SIG-M5 treated with dmso at 0.1 percent for 504 hours (cell line): Measurements from ENCODE around the gene ZNF407.

Source experiments
- DNase-seq: peaks from one replicate; lab custom pipeline; 2025; ENCODE audit not compliant: unreplicated experiment; lab: John Stamatoyannopoulos, UW

Gene ZNF407

DNA sequence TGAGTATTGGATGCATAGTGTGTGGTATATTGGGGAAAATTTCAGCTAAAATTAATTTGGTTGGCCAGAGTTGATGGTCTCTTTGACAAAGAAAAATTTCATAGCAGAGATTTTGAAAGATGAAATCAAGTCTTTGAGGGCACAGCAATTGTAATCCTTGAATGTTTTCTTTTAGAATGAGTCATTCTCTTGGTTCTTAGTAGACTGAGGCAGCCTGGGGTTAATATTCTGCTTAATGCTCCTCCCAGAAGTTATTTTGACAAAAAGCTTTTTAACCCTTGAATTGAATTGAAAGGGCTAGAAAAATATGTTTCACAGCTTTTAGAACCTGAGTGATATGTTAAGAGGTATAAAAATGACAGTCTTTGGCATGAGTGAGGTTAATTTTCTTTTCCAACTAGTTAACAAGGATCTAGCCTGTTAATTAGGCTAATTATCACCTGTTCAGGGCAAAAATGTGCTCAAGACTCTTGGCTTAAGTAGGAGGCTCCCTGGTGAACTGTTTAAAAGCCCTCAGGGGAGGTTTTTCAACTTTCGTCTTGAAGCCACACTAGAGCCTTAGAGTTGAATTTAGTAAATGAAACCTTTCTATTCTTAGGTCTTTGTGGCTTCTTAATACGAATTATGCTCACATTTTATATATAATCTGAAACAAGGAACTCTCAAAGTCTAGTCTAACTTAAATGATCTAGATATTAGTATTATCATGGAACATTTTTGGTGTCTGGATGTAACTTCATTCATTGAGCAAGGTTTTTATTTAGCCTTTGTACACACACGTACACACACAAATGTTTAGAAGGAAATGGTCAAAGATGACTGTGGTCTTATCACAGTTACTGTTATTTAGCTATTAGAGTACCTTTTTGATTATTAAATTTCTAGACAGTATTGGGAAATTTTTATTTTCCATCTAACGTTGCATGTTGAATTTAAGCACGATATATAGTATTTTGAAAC lies 272.5 kb downstream of the ZNF407 start:
- DNase-seq: no peak

DNA sequence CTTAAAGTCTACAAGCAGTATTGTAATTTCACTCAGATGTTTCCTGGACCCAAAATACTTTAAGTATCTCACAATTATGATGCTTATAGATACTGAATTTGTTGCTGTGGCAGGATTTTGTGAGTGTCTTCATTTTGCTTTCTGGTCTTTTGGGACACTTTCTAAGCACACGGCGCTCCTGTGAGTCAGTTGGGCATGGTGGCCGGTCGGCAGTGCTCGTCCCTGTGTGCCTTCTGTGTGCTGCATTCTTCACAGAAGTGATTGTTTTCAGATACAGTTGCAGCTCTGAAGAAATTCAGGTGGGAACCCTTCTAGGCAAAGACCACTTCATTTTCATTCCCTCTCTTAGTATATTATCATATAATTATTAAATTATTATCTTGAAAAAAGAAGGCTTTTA lies 273.3 kb downstream of the ZNF407 start:
- DNase-seq: no peak

DNA sequence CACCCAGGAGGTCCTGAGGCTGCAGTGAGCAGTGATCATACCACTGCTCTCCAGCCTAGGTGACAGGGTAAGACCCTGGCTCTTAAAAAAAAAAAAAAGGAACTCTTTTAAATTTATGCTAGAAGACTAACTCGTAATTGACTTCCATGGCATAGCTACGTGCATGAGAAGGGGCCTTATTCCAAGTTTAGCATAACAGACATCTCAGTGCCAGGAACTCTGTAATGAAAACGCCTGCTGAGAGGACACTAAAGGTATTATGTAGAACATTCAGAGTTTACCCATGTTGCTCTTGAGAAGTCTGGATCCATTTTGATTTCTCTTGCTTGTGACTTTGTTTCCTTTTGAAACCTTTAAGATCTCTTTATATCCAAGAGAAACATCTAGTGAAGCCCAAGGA lies 276.0 kb downstream of the ZNF407 start:
- no peak for DNase-seq

DNA sequence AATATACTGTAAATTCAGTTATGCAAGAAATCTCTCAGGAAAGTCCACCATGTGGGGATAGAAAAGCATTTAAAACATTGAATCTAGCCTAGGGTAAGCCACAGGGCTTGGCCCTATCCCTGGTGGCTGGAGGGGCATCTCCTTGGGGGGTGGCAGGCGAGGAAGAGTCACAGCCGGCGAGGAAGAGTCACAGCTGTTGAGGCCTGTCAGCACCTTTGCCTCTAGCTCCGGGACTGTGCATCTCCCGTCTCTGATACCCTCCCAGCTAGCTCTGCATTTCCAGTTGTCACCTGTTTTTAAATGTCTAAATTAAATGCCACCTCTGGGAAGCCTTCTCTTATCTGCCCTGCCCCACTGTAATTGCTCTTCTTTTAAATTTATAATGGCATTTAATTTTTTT lies 276.7 kb downstream of the ZNF407 start:
- no peak for DNase-seq

DNA sequence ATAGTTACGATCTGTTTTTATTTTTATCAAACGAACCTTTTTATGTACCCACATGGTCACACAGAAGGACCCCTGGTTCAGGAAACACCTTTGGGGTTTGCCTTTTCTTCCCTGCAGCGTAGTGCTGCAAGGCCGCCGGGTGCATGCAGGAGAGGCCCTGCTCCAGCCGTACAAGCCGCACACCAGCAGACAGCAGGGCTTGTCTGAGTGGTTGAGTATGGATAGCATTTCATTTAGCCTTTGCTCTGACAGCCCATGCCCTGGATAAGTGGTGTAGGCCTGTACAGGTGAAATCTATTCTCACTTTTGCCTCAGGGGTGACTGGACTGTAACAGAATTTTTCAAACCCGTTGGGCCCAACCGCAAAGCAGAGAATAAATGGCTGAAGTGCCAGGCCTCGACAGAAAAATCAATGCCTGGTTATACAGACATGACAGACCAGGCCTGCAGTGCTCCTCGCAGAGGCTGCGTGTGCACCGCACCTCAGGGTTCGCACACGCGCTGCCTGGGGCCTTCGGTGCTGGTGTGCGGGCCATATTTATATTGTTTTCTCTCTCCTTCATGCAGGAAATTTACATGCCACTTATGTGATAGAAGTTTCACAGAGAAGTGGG lies 279.1 kb downstream of the ZNF407 start:
- no peak for DNase-seq

DNA sequence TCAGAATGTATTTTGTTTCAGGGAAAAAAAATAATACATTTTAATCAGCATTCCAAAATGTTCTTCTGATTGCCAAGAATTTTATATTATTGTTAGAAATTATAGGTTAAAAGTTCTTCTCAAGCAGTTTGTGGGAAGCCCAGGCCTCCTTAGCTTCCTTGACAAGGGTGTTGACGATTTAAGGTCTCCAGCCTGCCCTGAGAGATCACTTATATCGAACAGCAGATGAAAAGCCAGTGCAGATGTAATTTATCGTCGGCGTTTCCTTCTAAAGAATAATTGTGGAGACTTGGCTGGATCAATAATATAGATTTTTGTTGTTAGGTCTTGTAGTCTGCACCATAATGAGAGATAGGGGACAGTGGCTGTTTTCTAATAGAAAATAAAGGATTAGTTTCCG lies 280.6 kb downstream of the ZNF407 start:
- DNase-seq: no peak

DNA sequence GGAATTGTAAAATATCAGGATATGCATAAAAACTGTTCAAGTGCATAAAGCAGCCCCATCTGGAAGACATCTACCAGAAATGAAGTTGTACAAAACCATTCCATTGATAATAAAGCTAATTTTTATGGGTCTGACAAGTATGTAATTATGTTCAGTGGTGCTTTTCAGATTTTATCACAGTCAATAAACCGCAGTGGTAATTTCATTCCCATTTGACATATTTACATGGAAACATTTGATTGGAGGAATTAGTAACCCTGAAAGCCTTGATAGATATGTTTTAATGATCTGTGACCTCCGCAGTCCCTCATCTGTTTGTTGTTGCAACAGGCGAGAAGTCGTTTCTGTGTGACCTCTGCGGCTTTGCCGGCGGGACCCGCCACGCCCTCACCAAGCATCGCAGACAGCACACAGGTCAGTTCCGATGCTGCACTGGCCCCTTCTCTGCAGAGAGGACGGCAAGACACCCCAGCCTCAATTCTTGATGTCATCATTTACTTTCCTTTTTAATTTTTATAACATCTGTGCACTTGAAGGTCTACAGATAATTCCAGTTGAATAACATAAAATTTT lies 283.1 kb downstream of the ZNF407 start:
- no peak for DNase-seq

DNA sequence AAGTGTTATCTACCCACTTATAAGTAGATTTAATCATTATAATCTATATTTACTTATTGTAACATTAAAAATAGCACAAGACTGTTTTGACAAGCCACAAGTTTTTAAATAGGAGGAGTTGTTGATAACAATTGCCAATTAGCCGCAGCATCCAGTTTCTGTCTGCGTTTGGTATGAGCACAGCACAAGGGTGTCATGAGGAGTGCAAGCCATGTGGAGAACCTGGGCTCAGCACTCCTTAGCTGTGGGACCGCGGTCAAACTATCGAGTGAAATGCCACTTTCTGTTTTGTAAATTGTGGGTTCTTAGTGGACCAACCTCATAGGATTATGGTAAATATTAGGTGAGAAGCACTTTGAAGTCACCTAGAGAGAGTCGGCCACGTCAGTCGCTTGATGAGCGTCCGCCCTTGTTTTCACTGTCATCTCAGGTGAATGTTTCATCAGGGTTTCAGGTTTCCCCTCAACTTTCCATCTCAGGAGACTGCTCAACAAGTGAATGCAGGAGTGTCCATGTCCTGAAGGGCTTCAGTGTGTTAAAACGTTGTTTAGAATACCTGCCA lies 294.5 kb downstream of the ZNF407 start:
- DNase-seq: no peak

DNA sequence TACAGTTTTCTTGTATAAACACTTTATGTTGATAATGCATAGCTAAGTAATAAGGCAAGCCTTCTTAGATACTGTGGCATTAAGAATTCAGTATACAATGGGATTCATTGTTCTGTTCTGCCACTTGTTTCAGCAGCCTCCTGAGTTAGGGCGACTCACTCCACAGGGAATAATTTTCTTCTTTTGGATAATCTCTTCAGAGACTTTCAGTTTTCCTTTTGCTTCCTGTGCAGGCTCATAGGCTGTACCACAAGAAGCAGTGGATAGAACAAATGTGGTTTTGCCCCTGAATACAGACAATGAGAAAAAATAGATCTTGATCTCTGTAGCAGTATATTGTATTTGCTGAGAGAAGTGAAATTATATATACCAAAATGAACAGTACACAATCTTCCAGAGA lies 298.0 kb downstream of the ZNF407 start:
- no peak for DNase-seq

DNA sequence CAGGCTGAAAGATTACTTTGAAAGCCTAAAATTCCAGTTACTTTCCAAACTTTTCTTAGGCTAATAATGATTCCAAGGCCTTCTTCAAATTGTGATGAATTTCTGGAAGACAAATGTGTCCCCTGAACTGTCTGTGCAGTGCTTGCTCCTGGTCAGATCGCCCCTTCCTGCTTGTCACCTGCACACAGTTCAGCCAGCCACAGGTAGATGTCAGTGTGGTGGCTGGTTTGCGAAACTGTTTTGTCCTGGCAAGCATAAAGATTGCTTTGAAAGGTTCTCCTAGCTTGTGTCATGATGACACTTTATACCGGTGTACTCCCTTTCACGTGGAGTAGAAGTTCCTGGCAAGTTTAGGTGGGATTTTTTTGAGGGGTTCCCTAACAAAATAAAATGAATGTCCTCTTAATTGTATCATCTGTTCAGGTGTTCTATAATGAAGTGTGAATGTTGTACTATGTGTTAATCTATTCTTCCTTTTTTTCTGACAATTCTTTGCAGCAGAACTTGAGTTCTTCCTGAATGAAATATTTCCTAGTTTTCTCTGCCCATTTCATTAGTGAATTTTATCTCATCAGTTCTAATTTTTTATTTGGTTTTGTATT lies 298.8 kb downstream of the ZNF407 start:
- no peak for DNase-seq

DNA sequence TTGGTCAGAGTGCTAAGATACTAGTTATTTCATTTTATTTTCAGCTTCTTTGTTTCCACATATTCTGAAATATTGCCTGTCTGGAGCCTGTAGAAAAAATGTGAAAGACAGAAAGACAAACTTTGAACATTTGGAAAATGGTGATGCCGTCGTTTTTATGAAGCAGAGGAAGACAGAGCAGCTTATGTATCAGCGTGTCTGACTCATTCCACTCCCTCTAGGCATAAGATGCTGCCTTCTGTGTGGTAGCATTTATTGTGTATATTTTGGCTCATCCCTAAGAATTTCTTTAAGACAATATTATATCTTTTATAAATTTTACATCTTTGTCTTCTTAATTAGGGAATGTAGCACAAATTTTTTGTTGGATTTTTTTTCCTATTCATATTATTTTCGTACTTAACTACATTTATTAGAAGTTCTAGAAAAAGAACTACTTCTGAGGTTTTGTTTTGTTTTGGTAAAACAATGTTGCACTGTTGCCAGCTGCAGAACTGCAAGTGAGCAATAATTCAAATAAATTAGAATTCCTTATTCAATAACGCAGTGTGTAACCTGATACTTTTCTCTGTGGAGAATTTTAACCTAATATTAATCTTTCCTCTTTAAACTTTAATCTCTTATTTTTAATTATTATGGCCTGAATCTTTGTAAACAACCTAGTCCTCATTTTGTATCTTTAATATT lies 300.4 kb downstream of the ZNF407 start:
- DNase-seq: no peak

DNA sequence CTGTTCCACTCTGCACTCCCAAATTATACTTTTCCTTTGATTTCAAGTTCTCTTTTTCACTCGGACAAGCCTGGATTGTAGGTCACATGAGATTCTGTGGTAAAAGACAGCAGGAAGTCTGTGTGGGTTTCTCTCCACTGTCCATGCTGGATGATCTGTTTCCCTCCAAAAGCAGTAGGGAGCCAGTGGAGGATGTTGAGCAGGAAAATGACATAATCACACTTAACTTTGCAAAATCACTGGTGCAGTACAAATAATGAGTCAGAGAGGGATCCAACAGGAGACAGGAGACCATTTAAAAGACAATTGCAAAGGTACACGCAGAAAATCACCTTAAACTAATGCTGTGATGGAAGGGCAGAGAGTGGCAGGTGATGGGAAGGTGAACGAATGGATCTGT lies 301.3 kb downstream of the ZNF407 start:
- no peak for DNase-seq

DNA sequence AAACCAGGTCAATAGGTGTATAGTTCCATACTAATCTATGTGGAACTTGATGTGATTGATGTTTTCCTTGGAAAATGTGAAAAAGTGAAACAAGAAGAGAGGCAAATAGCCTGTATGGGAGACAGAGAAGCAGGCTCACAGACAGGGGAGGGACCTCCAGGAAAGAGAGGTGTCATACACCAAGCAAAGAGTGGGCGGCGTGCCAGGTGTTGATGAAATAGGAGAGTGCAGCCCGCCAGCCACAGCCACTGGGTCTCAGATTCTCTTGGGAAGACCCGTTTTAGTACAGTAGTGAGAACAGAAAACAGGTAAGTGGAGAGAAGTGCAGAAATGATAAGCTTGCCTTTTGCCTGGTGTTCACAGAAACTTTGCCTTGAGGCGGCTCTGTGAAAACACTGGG lies 301.9 kb downstream of the ZNF407 start:
- DNase-seq: no peak

DNA sequence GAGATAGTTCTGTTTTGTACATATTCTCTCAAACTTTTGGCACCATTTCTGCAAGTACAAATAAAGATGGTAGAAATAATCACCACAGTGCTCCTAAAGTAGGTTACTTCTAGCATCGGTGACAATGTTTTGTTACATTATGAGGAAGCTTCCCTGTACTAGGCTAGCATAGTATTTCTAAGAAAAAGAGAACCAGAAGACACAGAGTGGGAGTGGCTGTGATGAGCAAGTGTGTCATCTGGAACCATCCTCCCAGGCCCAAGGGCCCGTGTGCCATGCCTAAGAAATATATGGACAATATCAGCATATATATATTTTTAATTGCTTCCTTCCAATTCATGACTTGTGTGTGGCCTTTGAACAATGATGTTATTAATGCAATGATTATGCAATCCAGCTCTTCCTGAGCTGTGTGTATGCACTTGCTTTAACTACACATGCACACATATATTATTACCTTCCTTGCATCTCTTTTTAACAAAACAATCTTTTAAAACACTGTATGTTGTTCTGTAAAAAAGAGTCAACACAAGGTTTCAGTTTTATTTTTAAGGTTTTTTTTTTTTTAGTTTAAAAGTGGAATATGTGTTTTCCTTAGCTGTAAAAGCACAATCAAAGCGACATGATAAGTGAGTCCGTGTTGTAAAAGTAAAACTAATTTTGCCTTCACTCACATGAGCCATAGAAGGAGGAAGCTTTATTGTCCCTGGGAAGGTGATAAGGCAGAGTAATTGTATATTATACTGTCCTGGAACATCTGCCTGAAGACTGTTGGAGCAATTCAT lies 303.9 kb downstream of the ZNF407 start:
- DNase-seq: peak; percentile 11

DNA sequence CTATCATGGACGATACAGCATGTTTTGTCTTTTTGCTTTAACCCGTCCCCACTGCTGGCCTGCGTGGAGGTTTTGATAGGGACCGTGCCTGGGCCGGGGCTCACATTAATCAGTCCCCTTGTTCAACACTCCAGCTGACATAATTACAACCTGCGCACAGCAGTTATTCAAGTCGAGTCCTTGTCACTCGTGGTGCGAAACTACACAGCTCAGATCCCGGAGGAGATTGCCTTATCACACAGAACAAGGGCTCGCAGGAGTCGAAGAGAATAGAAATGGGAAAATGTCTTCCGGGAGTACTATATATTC lies 304.4 kb downstream of the ZNF407 start:
- DNase-seq: no peak

DNA sequence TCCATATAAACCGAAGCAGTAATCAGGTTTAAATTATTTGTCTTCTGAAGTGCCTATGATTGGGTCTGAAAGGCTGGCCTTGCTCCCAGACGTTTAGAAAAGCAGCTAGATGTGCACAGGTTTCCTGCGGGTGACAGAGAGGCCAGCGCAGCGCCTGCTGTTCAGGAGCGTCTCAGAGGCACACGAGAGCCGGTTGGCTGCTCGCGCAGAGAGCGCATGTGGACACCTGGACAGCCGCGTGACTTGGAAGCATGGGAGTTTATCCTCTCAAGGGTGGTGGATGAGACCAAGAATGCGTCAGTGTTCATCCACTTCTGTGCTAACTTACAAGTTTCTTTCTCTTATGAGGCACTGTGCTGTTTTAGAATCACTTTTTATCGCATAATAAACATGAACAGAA lies 307.6 kb downstream of the ZNF407 start:
- no peak for DNase-seq

DNA sequence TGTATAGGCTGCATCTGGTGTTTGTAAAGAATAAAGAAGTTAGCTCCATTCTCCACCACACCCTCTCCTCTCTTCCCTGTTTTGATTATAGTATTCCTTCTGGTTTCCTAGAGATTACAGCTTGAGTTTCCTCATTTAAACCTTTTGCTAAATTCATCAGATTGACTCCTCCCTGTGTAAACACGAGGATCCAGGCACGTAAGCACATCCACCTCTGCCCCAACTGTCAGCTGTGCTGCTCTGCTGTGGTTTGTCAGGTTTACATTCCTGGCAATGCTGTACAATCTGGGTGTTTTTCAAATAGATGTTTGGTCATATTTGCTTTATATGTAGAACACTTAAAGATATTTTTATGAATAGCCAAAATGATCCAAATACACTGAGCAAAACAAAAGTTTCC lies 308.5 kb downstream of the ZNF407 start:
- DNase-seq: no peak

DNA sequence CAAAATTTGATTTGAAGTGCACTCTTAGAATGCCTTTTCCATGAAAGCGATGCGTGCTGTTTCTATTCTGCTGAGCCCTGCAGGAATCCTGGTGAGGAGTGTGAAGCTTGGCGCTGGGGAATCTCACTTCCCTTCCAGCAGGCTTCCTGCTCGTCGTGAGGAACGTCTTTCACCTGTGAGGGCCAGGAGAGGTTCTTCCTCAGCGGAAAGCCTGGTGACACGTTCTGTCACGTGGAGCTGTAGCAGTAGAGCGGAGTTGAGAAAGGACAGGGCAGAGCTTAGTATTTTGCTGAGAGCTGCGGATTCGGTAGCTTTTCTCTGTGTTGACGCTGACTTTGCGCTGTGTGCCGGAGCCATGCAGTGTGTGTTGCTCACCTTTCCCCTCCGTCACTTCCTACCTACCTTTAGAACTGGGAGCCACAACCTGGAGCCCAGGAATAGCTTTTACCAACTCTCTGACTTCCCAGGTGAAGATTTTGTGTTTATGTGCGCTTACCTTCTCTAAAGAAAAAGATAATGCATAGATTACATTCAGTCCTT lies 316.5 kb downstream of the ZNF407 start:
- DNase-seq: no peak

DNA sequence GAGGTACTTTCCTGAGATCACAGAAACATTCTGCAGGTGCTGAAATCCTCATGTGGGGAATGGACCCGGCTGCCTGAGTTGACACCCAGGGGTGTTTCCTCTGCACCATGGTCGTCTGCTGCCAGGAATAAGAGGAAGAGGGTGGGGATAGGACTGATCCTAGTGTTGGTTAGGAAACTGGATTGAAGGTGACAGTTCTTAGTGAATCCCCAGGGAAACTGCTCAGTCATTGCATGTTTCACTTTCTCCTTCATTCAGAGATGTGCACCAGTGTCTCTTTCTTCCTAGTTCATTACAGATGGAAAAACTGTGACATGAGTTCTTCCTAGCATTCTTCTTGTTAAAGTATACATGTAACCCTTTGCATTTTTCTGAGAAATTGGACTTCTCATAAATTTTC lies 317.0 kb downstream of the ZNF407 start:
- DNase-seq: no peak

DNA sequence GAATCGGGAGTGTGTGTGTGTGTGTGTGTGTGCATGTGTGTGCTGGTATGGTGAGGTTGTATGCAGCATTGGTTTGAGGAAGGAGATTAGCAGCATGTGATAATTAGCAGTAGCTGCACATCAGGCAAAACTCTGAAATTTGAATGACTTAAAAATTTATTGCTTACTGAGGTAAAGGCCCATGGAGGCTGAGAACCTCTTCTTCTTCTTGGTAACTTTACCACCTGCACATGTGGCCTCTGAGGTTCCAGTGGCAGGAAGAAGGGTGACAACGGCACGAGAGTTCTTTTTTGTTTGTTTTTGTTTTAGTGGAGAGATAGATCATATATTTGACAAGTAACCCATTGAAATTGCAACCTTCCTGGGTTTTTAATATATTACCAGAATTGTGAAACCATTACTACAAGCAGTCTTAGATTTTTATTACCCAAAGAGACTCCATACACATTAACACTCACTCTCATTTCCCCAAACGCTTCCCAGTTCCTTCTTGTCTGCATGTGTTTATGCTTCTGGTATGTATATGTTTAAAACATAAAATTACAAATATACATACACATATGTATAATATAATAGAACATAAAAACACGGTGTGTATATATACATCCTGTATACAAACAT lies 319.2 kb downstream of the ZNF407 start:
- DNase-seq: peak; percentile 34
